A549 (cell line): ENCODE results near the gene R3HDML.

Source experiments
- FOSL2 ChIP-seq, 2 experiments: fragments of 450-650 bp in 1 of 2; fragments of >200 bp in 1 of 2; sonication (Bioruptor Twin) in 1 of 2; formaldehyde crosslinking; IDR thresholded peaks; 2 replicates each; pipeline versions ENCODE4 v1.5.0 to v1.6.1; 2016 to 2020; ENCODE audit warnings: mild to moderate bottlenecking in 1 of 2, moderate library complexity in 1 of 2
- POLR2A ChIP-seq: IDR thresholded peaks from 2 replicates; pipeline ENCODE4 v1.6.1; 2012; ENCODE audit warnings: mild to moderate bottlenecking, low read length

DNA sequence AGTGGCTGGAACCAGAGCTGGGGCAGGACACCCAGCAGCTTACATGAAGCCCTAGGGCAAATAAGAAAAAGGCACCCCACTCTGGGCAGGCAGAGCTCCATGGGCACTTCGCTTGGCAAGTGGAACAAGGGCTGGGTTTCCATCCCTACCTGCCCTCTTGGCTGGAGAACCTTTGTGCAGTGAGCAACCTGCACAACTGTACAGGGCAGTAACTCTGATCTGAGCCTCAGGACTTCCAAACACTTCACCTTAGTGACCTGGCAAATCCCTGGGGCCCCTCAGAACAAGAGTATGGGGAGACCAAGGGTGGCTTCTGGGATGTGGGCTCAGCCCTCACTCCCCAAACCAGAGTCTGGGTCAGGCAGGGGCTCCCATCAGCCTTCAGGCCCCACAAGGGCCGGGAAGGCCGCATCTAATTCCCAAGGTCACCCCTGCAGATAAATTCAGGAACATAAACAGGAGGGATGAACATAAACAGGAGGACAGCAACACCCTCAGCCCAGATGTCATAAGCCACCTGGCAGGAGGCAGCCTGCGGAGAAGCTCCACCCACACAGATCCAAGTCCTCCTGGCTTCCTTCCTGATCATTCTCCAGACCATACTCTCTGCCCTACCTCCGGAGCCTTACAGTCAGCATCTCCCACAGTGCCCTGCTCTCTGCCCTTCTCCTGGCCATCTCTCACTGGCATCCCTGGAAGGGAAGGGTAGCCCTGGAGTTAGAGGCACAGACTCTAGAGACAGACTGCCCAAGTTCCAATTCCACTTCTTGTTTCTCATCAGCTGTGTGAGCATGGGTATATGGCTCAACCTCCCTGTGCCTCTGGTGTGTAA is 56.1 kb downstream of the R3HDML start:
- no peak for TF ChIP-seq FOSL2 (IDR thresholded peaks at IDR 0.05)
- TF ChIP-seq FOSL2 (CRISPR knock-in tag; IDR thresholded peaks at IDR 0.05) = no peak
- TF ChIP-seq POLR2A = no peak
